Thyroid gland (tissue), 4 donors: ENCODE measurements around the gene NUP214.
A peak's percentile ranks its signal among the peaks of the same experiment; 100 is the strongest.

Source experiments
- POLR2A ChIP-seq, 2 donors: fragments of 450-650 bp; IDR thresholded peaks; one replicate each; pipeline ENCODE4 v1.6.1; 2017; ENCODE audit warnings: antibody characterized with exemption in 2 of 2, mild to moderate bottlenecking in 2 of 2, moderate library complexity in 1 of 2
- TF ChIP-seq, protein P1 (sequence below), 6 experiments: fragments of 200-600 bp in 3 of 6; fragments of 450-650 bp in 3 of 6; sonication (generic) in 3 of 6; IDR thresholded peaks; one replicate each; pipeline ENCODE4 v1.5.1; 2016 to 2019; ENCODE audit warnings: antibody characterized with exemption in 6 of 6, mild to moderate bottlenecking in 2 of 6, inconsistent platforms in 1 of 6, moderate library complexity in 1 of 6

DNA sequence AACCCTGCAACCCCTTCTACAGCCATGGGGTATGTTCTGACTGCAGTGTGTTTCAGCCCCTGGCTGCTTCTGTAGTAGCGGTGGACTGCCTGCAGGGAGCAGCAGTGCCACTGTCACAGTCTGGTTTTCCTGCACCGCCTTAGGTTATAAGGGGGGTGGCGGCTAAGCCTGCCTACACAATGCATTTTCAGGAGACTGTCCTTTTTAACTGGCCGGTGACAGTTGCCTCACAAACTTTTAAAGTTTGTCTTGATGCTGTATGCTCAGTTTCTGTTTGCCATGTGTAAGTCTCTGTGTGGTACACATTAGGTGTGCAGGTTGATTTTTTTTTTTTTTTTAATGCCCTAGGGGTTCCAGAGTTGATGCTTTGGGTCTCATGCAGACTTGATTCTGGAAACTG, 53.0 kb downstream of the NUP214 start:
- TF ChIP-seq, protein P1, sequence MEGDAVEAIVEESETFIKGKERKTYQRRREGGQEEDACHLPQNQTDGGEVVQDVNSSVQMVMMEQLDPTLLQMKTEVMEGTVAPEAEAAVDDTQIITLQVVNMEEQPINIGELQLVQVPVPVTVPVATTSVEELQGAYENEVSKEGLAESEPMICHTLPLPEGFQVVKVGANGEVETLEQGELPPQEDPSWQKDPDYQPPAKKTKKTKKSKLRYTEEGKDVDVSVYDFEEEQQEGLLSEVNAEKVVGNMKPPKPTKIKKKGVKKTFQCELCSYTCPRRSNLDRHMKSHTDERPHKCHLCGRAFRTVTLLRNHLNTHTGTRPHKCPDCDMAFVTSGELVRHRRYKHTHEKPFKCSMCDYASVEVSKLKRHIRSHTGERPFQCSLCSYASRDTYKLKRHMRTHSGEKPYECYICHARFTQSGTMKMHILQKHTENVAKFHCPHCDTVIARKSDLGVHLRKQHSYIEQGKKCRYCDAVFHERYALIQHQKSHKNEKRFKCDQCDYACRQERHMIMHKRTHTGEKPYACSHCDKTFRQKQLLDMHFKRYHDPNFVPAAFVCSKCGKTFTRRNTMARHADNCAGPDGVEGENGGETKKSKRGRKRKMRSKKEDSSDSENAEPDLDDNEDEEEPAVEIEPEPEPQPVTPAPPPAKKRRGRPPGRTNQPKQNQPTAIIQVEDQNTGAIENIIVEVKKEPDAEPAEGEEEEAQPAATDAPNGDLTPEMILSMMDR (IDR thresholded peaks at IDR 0.05): peak; percentile 37 to 78 (median 65)
- no peak for TF ChIP-seq POLR2A (IDR thresholded peaks at IDR 0.05)
